Liver (tissue), 3 donors: ENCODE data around the gene MAP6.

Experiments
- ATF3 ChIP-seq: IDR thresholded peaks from 2 replicates; pipeline ENCODE4 v1.6.1; 2016; ENCODE audit warnings: antibody characterized with exemption
- CTCF ChIP-seq: fragments of 150-350 bp; IDR thresholded peaks from 2 replicates; pipeline ENCODE4 v1.5.1; 2017; ENCODE audit warnings: improper control_type of control experiment, low read depth, low read length; ENCODE audit not compliant: missing input control
- FOXA2 ChIP-seq: IDR thresholded peaks from 2 replicates; pipeline ENCODE4 v1.6.1; 2016; ENCODE audit warnings: antibody characterized with exemption
- GABPA ChIP-seq, 2 donors: IDR thresholded peaks in 1 of 2; conservative IDR thresholded peaks in 1 of 2; 2 replicates each; pipeline ENCODE4 v1.6.1; 2016; ENCODE audit warnings: antibody characterized with exemption in 2 of 2, mild to moderate bottlenecking in 1 of 2, moderate library complexity in 1 of 2
- JUND ChIP-seq, 2 donors: IDR thresholded peaks; 2 replicates each; pipeline ENCODE4 v1.6.1; 2016; ENCODE audit warnings: antibody characterized with exemption in 2 of 2
- MAX ChIP-seq: IDR thresholded peaks from 2 replicates; pipeline ENCODE4 v1.6.1; 2016; ENCODE audit warnings: antibody characterized with exemption
- RAD21 ChIP-seq, 2 donors: IDR thresholded peaks; 2 replicates each; pipeline ENCODE4 v1.6.1; 2016; ENCODE audit warnings: antibody characterized with exemption in 2 of 2, mild to moderate bottlenecking in 2 of 2
- REST ChIP-seq: IDR thresholded peaks from 2 replicates; pipeline ENCODE4 v1.6.1; 2016; ENCODE audit warnings: antibody characterized with exemption, mild to moderate bottlenecking
- TAF1 ChIP-seq: conservative IDR thresholded peaks from 2 replicates; pipeline ENCODE4 v1.6.1; 2016; ENCODE audit warnings: antibody characterized with exemption, mild to moderate bottlenecking
- YY1 ChIP-seq: IDR thresholded peaks from 2 replicates; pipeline ENCODE4 v1.6.1; 2016; ENCODE audit warnings: antibody characterized with exemption, mild to moderate bottlenecking
- ZBTB33 ChIP-seq: IDR thresholded peaks from 2 replicates; pipeline ENCODE4 v1.6.1; 2016; ENCODE audit warnings: antibody characterized with exemption
- donor health status: healthy.
- donor health status: healthy.

GRCh38 chr11:75637998-75638397, 30.8 kb downstream of the MAP6 start:
- TF ChIP-seq JUND (IDR thresholded peaks at IDR 0.05): no peak
- no peak for TF ChIP-seq TAF1
- TF ChIP-seq REST: no peak
- TF ChIP-seq CTCF: no peak
- TF ChIP-seq RAD21 (IDR thresholded peaks at IDR 0.05): no peak
- TF ChIP-seq FOXA2: no peak
- no peak for TF ChIP-seq YY1
- TF ChIP-seq ATF3: no peak
- no peak for TF ChIP-seq ZBTB33
- TF ChIP-seq MAX: no peak
- TF ChIP-seq GABPA (IDR thresholded peaks at IDR 0.05 in 1 of 2, conservative IDR thresholded peaks at IDR 0.05 in 1 of 2): no peak
